Nephron (organoid): ENCODE data around the gene RNF214.
"Not testable (repeated sequence)": the region's sequence is repeated elsewhere in the genome, so short reads cannot be mapped to it uniquely, and the experiment has no call there.

Experiments used
- H3K27ac Mint-ChIP-seq, 3 experiments: 2 replicates each; pipeline ENCODE4 v1.8.0; 2020; ENCODE audit warnings: mixed read lengths in 3 of 3, mild to moderate bottlenecking in 2 of 3, moderate library complexity in 1 of 3
- H3K27me3 Mint-ChIP-seq: 2 replicates; pipeline ENCODE4 v1.8.0; 2021; ENCODE audit warnings: low read depth, mild to moderate bottlenecking, moderate library complexity, mixed read lengths
- H3K36me3 Mint-ChIP-seq: 2 replicates; pipeline ENCODE4 v1.8.0; 2020; ENCODE audit warnings: low read depth, mixed read lengths
- H3K4me1 Mint-ChIP-seq: 2 replicates; pipeline ENCODE4 v1.8.0; 2020; ENCODE audit warnings: mixed read lengths
- H3K4me3 Mint-ChIP-seq, 3 experiments: 2 replicates each; pipeline ENCODE4 v1.8.0; 2020; ENCODE audit warnings: mild to moderate bottlenecking in 3 of 3, mixed read lengths in 3 of 3, moderate library complexity in 2 of 3
- H3K9me3 Mint-ChIP-seq: 2 replicates; pipeline ENCODE4 v1.8.0; 2020; ENCODE audit warnings: mixed read lengths
- TF ChIP-seq, protein P1 (sequence below), 3 experiments: fragments of 200-600 bp; sonication (generic); IDR thresholded peaks; one replicate each; pipeline ENCODE4 v1.5.0; 2021; ENCODE audit warnings: antibody characterized with exemption in 3 of 3; ENCODE audit not compliant: unreplicated experiment in 3 of 3

RNF214 gene

GRCh38 chr11:117269856-117270255 is 37.4 kb downstream of the RNF214 start:
- H3K27ac Mint-ChIP-seq: no peak overlapping the region
- H3K9me3 Mint-ChIP-seq: no peaks in the 10 kb centered on the region
- TF ChIP-seq, protein P1, sequence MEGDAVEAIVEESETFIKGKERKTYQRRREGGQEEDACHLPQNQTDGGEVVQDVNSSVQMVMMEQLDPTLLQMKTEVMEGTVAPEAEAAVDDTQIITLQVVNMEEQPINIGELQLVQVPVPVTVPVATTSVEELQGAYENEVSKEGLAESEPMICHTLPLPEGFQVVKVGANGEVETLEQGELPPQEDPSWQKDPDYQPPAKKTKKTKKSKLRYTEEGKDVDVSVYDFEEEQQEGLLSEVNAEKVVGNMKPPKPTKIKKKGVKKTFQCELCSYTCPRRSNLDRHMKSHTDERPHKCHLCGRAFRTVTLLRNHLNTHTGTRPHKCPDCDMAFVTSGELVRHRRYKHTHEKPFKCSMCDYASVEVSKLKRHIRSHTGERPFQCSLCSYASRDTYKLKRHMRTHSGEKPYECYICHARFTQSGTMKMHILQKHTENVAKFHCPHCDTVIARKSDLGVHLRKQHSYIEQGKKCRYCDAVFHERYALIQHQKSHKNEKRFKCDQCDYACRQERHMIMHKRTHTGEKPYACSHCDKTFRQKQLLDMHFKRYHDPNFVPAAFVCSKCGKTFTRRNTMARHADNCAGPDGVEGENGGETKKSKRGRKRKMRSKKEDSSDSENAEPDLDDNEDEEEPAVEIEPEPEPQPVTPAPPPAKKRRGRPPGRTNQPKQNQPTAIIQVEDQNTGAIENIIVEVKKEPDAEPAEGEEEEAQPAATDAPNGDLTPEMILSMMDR (IDR thresholded peaks at IDR 0.05; ENCODE audit: unreplicated experiment in 3 of 3): no peak
- H3K4me1 Mint-ChIP-seq: no peaks in the 10 kb centered on the region
- no peaks in the 10 kb centered on the region for H3K27me3 Mint-ChIP-seq
- peaks cover 70% of the 10 kb centered on the region for H3K36me3 Mint-ChIP-seq
- H3K4me3 Mint-ChIP-seq: no peak overlapping the region

DNA sequence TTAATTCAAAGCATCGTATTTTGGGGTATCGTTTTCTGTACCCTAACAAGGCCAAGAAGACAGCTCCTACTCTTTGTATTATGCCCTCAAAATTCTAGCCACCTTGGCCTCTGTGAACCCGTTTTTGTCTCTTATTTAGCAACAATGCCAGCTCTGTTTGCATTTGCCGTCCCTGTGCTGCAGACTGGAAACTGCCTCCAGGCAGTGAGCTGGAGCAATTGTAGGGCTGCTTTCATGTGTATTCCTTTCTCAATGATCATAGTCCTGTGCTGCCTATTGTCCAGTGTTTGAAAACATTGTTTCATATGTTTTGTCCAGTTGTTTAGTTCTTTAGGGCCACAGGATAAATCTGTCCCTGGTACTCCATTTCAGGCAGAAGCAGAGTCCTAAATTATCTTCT is 38.7 kb downstream of the RNF214 start:
- Mint-ChIP-seq H3K4me1 (no peaks in the 10 kb centered on the region), H3K36me3 (peaks cover 71% of the 10 kb centered on the region), H3K9me3 (no peaks in the 10 kb centered on the region), H3K4me3 (no peak overlapping the region), H3K27me3 (no peaks in the 10 kb centered on the region), H3K27ac (no peak overlapping the region)
- TF ChIP-seq, protein P1 (IDR thresholded peaks at IDR 0.05; ENCODE audit: unreplicated experiment in 3 of 3): no peak

- H3K36me3 Mint-ChIP-seq: peaks cover 61% of the 10 kb centered on the region
- H3K9me3 Mint-ChIP-seq, H3K27me3 Mint-ChIP-seq, H3K27ac Mint-ChIP-seq, H3K4me3 Mint-ChIP-seq, H3K4me1 Mint-ChIP-seq: not testable (repeated sequence)
Measured at GRCh38 chr11:117272175-117272574, 39.7 kb downstream of the RNF214 start.

DNA sequence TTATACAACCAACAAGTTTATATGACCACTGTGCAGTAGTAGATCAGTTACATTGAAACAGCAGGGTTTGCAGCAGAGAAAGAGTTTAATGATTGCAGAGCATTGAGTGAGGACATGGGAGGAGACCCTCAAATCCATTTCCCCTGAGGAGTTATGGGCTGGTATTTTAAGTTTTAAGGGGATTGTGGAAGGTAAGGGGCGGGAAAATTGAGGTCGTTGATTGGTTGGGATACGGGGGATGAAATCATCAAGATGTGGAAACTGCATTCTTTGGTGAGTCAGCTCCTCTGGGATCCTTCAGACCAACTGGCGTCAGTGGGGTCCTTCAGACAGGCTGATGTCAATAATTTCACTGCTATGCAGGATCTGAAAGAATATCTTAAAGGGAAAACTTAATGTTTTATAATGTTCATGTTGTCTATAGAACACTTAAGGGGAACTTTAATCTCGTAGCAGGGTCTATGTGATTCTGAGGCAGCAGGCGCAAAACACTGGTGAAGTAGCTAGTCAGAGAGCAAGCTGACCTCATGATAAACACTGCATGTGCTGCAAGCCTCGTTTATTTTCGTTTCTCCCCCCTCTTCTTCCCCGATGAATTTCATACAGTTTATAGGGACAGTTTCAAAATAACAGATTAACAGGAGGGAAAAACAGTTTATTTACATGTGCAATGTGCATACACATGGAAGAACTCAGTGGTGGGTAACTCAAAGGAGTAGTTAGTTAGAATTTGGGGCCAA is 41.2 kb downstream of the RNF214 start:
- Mint-ChIP-seq H3K9me3 (no peaks in the 10 kb centered on the region), H3K27me3 (no peaks in the 10 kb centered on the region), H3K4me3 (no peak overlapping the region), H3K36me3 (peaks cover 48% of the 10 kb centered on the region), H3K27ac (no peak overlapping the region), H3K4me1 (no peaks in the 10 kb centered on the region)
- TF ChIP-seq, protein P1 (IDR thresholded peaks at IDR 0.05; ENCODE audit: unreplicated experiment in 3 of 3): no peak

DNA sequence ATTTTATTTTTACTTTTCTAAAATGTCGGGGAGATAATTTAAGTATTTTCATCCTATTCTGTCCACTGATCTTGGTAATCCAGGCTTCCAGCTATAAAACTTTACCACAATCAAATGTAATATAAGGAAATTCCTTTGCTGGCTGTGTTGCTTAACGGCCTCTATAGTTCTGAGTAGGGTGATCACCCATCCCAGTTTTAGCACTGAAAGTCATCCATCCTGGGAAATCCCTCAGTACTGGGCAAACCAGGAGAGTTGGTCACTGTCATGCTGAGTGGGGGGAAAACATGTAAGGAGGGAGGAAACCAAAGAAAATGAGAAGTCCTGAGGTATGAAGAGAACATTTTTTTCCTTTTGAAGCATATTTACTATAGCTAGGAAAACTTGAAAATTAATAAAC is 45.9 kb downstream of the RNF214 start:
- Mint-ChIP-seq H3K4me3 (no peak overlapping the region), H3K9me3 (no peaks in the 10 kb centered on the region), H3K36me3 (peaks cover 56% of the 10 kb centered on the region), H3K4me1 (no peaks in the 10 kb centered on the region), H3K27ac (no peak overlapping the region), H3K27me3 (no peaks in the 10 kb centered on the region)
- TF ChIP-seq, protein P1 (IDR thresholded peaks at IDR 0.05; ENCODE audit: unreplicated experiment in 3 of 3): no peak

- TF ChIP-seq, protein P1 (IDR thresholded peaks at IDR 0.05; ENCODE audit: unreplicated experiment in 3 of 3): no peak
- H3K27ac Mint-ChIP-seq: no peak overlapping the region
- H3K9me3 Mint-ChIP-seq: no peaks in the 10 kb centered on the region
- no peak overlapping the region for H3K4me3 Mint-ChIP-seq
- no peaks in the 10 kb centered on the region for H3K27me3 Mint-ChIP-seq
- H3K36me3 Mint-ChIP-seq: peaks cover 54% of the 10 kb centered on the region
- no peaks in the 10 kb centered on the region for H3K4me1 Mint-ChIP-seq
Measured at GRCh38 chr11:117279711-117280376, 47.4 kb downstream of the RNF214 start.
